ENCODE measurements around the gene CDKN1C.

GRCh38 chr11:2868506-2869133, 17.0 kb downstream of the CDKN1C start:
- TF ChIP-seq EZH2 (IDR thresholded peaks at IDR 0.05; ENCODE audit: borderline replicate concordance, low read depth, low read length, poor library complexity, severe bottlenecking), result no peak
- TF ChIP-seq, protein P1, sequence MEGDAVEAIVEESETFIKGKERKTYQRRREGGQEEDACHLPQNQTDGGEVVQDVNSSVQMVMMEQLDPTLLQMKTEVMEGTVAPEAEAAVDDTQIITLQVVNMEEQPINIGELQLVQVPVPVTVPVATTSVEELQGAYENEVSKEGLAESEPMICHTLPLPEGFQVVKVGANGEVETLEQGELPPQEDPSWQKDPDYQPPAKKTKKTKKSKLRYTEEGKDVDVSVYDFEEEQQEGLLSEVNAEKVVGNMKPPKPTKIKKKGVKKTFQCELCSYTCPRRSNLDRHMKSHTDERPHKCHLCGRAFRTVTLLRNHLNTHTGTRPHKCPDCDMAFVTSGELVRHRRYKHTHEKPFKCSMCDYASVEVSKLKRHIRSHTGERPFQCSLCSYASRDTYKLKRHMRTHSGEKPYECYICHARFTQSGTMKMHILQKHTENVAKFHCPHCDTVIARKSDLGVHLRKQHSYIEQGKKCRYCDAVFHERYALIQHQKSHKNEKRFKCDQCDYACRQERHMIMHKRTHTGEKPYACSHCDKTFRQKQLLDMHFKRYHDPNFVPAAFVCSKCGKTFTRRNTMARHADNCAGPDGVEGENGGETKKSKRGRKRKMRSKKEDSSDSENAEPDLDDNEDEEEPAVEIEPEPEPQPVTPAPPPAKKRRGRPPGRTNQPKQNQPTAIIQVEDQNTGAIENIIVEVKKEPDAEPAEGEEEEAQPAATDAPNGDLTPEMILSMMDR (conservative IDR thresholded peaks at IDR 0.05; ENCODE audit: low read depth, low read length), result no peak
